B cell (primary cell): ENCODE results near the gene CEMIP2. TPM values are rescaled to one million over a fixed set of nuclear protein-coding genes. Genes with fewer than 3 reads are reported as not detected.
A peak's percentile ranks its signal among the peaks of the same experiment; 100 is the strongest.

ENCODE experiments used
- ATAC-seq: fragments of 200-7000 bp; cut with Tn5 transposase; one replicate; pipeline ENCODE4 v1.10.0; 2021; ENCODE audit warnings: low read depth, mild to moderate bottlenecking, moderate number of reproducible peaks, moderate library complexity
- CTCF ChIA-PET: fragments of 350-600 bp; sonication (Branson Sonifier 250); formaldehyde crosslinking; loops from one replicate; lab custom pipeline; 2021; ENCODE audit warnings: antibody characterized with exemption, inconsistent platforms; lab: Charles Lee
- POLR2A ChIA-PET: fragments of 350-600 bp; sonication (Branson Sonifier 250); formaldehyde crosslinking; loops from one replicate; lab custom pipeline; 2021; ENCODE audit warnings: antibody characterized with exemption; lab: Charles Lee
- DNase-seq: peaks from one replicate; pipeline ENCODE4 v3.0.0; 2013
- H2AFZ ChIP-seq: 2 replicates; pipeline ENCODE4 v1.6.1; 2012; ENCODE audit warnings: mild to moderate bottlenecking, low read depth, low read length; ENCODE audit not compliant: insufficient read depth, poor library complexity, severe bottlenecking
- H3K27ac ChIP-seq, 2 donors: 1 replicate in 1 of 2; 2 replicates in 1 of 2; pipeline ENCODE4 v1.5.1; 2012 to 2013; ENCODE audit warnings: low read length in 2 of 2, mild to moderate bottlenecking in 2 of 2, moderate library complexity in 1 of 2
- H3K27me3 ChIP-seq, 4 experiments: fragments of 200-600 bp in 1 of 4; sonication (generic) in 1 of 4; replicated peaks in 1 of 4; 1 replicate in 2 of 4; 2 replicates in 2 of 4; pipeline versions ENCODE4 v1.6.1 to v1.7.0; 2013 to 2016; ENCODE audit warnings: low read length in 3 of 4, mild to moderate bottlenecking in 2 of 4, mixed read lengths in 1 of 4, moderate library complexity in 1 of 4; ENCODE audit not compliant: insufficient read depth in 4 of 4, control insufficient read depth in 3 of 4; ENCODE audit errors: control extremely low read depth in 1 of 4
- H3K36me3 ChIP-seq, 2 experiments: replicated peaks in 1 of 2; 1 replicate in 1 of 2; 2 replicates in 1 of 2; pipeline versions ENCODE4 v1.6.1 to v1.7.1; 2013; ENCODE audit warnings: low read length in 1 of 2; ENCODE audit not compliant: insufficient read depth in 2 of 2, control insufficient read depth in 1 of 2; ENCODE audit errors: control extremely low read depth in 1 of 2, extremely low read depth in 1 of 2
- H3K4me1 ChIP-seq, 2 donors: fragments of 200-600 bp in 1 of 2; sonication (generic) in 1 of 2; 1 replicate in 1 of 2; 2 replicates in 1 of 2; pipeline versions ENCODE4 v1.5.1 to v1.6.1; 2013 to 2017; ENCODE audit warnings: low read length in 2 of 2; ENCODE audit not compliant: control insufficient read depth in 2 of 2, insufficient read depth in 2 of 2
- H3K4me2 ChIP-seq: replicated peaks from 2 replicates; pipeline ENCODE3; 2012; ENCODE audit warnings: mild to moderate bottlenecking, low read depth, low read length; ENCODE audit not compliant: poor library complexity, severe bottlenecking
- H3K4me3 ChIP-seq, 5 experiments: fragments of 200-600 bp in 1 of 5; sonication (generic) in 1 of 5; 1 replicate in 3 of 5; 2 replicates in 2 of 5; pipeline versions ENCODE4 v1.5.1 to v1.7.0; 2011 to 2016; ENCODE audit warnings: low read length in 4 of 5, mild to moderate bottlenecking in 4 of 5, low read depth in 2 of 5, control low read depth in 1 of 5, moderate library complexity in 1 of 5; ENCODE audit not compliant: insufficient read depth in 1 of 5; ENCODE audit errors: control extremely low read depth in 1 of 5, extremely low read depth in 1 of 5
- H3K79me2 ChIP-seq: fragments of 200-600 bp; sonication (generic); one replicate; pipeline ENCODE4 v1.6.0; 2016; ENCODE audit warnings: low read length; ENCODE audit not compliant: control insufficient read depth, insufficient read depth
- H3K9ac ChIP-seq: fragments of 200-600 bp; sonication (generic); 2 replicates; pipeline ENCODE4 v1.6.1; 2017; ENCODE audit warnings: mild to moderate bottlenecking, low read length, moderate library complexity
- H3K9me3 ChIP-seq, 3 donors: one replicate each; pipeline versions ENCODE4 v1.6.1 to v1.7.1; 2013; ENCODE audit warnings: low read length in 2 of 3; ENCODE audit not compliant: control insufficient read depth in 2 of 3, insufficient read depth in 1 of 3; ENCODE audit errors: control extremely low read depth in 1 of 3
- H4K20me1 ChIP-seq: 2 replicates; pipeline ENCODE4 v1.6.0; 2012; ENCODE audit warnings: mild to moderate bottlenecking, low read length; ENCODE audit not compliant: insufficient read depth, control insufficient read depth, poor library complexity, severe bottlenecking
- H3K27ac Mint-ChIP-seq: one replicate; pipeline ENCODE4 v1.8.0; 2021; ENCODE audit warnings: mixed read lengths
- H3K27me3 Mint-ChIP-seq: one replicate; pipeline ENCODE4 v1.8.0; 2021; ENCODE audit warnings: mixed read lengths
- H3K4me1 Mint-ChIP-seq: one replicate; pipeline ENCODE4 v1.8.0; 2021; ENCODE audit warnings: mixed read lengths
- H3K4me3 Mint-ChIP-seq: one replicate; pipeline ENCODE4 v1.8.0; 2021; ENCODE audit warnings: mixed read lengths
- H3K9me3 Mint-ChIP-seq: one replicate; pipeline ENCODE4 v1.8.0; 2022; ENCODE audit warnings: mixed read lengths; ENCODE audit not compliant: insufficient read depth
- EZH2 ChIP-seq: IDR thresholded peaks from 2 replicates; pipeline ENCODE4 v1.6.1; 2012; ENCODE audit warnings: borderline replicate concordance, low read depth, mild to moderate bottlenecking, moderate library complexity, low read length; ENCODE audit not compliant: insufficient read depth, poor library complexity, severe bottlenecking
- WGBS: methylation state at CpG from one replicate; pipeline ENCODE4 v1.1.5; 2013; ENCODE audit warnings: missing lambda C conversion rate; ENCODE audit not compliant: insufficient coverage; 5-methylcytosine and 5-hydroxymethylcytosine counted together
- intact Hi-C: fragments of 100-400 bp; cut with micrococcal nuclease; formaldehyde crosslinking; loops from one replicate; pipeline ENCODE4 v1.10.0; 2022
- polyA plus RNA-seq: library from polyadenylated mRNA; depleted of rRNA; stranded (reverse); fragments of >200 nt; gene quantifications from 2 replicates; pipeline ENCODE4 v1.2.3, GENCODE V29; 2012
- total RNA-seq, 2 donors: library from RNA; stranded (reverse); fragments of 120-200 nt in 1 of 2; gene quantifications; 1 replicate in 1 of 2; 2 replicates in 1 of 2; pipeline versions ENCODE4 v1.2.3 to v1.2.4, GENCODE V29; 2013 to 2022
- TF ChIP-seq, protein P1 (sequence below): fragments of 200-600 bp; IDR thresholded peaks from one replicate; pipeline ENCODE4 v1.8.0; 2022; ENCODE audit warnings: antibody characterized with exemption, mild to moderate bottlenecking

Gene CEMIP2
- total and polyA plus RNA-seq, 2 donors (not counting 1 experiment from before 2014, with no cell fraction given) = 35.4 to 90.6 TPM

DNA sequence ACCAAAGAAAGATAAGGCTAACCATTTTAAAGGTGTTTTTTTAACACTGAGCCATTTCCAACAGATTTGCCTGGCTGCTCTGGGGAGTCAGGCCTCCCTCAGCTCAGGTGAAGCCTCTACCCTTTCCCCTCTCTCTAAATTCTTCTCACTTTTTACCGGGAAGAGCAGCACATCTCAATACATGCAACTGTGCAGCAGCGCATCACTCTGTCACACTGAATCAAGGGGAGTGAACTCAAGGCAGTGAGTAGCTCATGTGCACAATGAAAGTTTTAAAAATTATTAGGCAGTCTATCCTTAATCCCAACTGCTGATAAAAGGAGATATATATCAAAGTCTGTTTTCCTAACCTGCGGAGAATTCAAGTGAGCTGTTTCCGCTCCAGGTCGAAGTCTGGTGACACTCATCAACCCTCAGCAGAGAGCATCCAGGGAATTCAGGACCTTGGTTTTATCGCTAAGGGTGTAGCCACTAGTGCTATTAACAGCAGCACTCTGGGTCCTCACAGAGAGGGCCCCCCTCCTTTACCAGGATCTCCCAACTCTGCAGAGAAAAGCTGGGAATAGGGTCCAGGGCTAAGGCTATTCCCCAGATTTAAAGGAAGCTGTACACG lies 1.0 kb downstream of the CEMIP2 start:
- Histone ChIP-seq H3K79me2 (peaks cover 82% of the 10 kb centered on the region), H3K36me3 (no peaks in the 10 kb centered on the region), H3K9me3 (no peaks in the 10 kb centered on the region), H2AFZ (no peak overlapping the region), H3K9ac (peak overlapping the region; percentile 76), H3K27me3 (no peaks in the 10 kb centered on the region), H3K4me2 (peak overlapping the region; percentile 72), H3K27ac (peak overlapping the region; percentile 87 to 89), H3K4me3 (peak overlapping the region; percentile 73 to 94 (median 90)), H3K4me1 (peaks cover 56 to 57% of the 10 kb centered on the region in 2 donors), H4K20me1 (peaks cover 45% of the 10 kb centered on the region)
- peak; percentile 15 for DNase-seq
- no peaks in the 10 kb centered on the region for H3K9me3 Mint-ChIP-seq
- H3K4me1 Mint-ChIP-seq = peaks cover 56% of the 10 kb centered on the region
- intact Hi-C loops = loop anchor here (5.0 kb wide), 3 partner anchors 35 to 480 kb away; no protein-coding TSS in a partner anchor
- peak overlapping the region; percentile 92 for H3K27ac Mint-ChIP-seq
- ChIA-PET POLR2A (interaction anchor here (1.0 to 1.6 kb wide), 3 partner anchors 16 to 598 kb away, joined by 3 to 4 read pairs (median 3); partner anchors contain the start of genes ABHD17B, C9orf85 and ZFAND5), CTCF (interaction anchor here (0.6 to 5.2 kb wide), 10 partner anchors 16 to 257 kb away, joined by 3 to 37 read pairs (median 9); partner anchors contain the start of genes ABHD17B and C9orf85)
- peak overlapping the region; percentile 92 for H3K4me3 Mint-ChIP-seq
- no peaks in the 10 kb centered on the region for H3K27me3 Mint-ChIP-seq
- ATAC-seq = no peak
- no peak for TF ChIP-seq EZH2
- TF ChIP-seq, protein P1, sequence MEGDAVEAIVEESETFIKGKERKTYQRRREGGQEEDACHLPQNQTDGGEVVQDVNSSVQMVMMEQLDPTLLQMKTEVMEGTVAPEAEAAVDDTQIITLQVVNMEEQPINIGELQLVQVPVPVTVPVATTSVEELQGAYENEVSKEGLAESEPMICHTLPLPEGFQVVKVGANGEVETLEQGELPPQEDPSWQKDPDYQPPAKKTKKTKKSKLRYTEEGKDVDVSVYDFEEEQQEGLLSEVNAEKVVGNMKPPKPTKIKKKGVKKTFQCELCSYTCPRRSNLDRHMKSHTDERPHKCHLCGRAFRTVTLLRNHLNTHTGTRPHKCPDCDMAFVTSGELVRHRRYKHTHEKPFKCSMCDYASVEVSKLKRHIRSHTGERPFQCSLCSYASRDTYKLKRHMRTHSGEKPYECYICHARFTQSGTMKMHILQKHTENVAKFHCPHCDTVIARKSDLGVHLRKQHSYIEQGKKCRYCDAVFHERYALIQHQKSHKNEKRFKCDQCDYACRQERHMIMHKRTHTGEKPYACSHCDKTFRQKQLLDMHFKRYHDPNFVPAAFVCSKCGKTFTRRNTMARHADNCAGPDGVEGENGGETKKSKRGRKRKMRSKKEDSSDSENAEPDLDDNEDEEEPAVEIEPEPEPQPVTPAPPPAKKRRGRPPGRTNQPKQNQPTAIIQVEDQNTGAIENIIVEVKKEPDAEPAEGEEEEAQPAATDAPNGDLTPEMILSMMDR = no peak
- WGBS = 13% methylated on average over 5 of the region's 7 CpGs

DNA sequence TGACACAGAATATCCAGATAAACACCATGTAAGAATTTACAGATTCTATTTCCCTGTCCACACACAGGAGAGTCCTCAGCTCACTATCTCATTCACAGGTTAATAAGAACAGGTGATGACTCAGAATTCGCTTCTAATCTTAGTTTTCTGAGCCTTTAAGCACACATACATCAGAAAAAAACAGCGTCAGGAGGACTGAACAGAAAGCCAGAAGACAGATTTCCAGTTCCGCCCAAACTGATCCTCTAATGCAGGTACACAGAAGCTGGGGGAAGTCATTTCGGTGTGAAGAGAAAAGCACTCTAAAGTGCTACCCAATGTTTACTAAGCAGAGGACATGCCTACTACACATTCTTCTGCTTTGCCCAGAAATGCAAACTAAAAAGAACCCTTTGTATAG lies 1.6 kb downstream of the CEMIP2 start:
- 45% methylated on average over 3 of the region's 4 CpGs for whole genome bisulfite sequencing
- ChIA-PET CTCF (interaction anchor here (0.6 to 5.2 kb wide), 9 partner anchors 16 to 258 kb away, joined by 3 to 37 read pairs (median 6); partner anchors contain the start of genes ABHD17B and C9orf85), POLR2A (interaction anchor here (1.6 kb wide), 1 partner anchor 145 kb away, joined by 4 read pairs; the partner anchor contains the start of genes ABHD17B and C9orf85)
- Histone ChIP-seq H3K27me3 (no peaks in the 10 kb centered on the region), H3K36me3 (peaks cover 0 to 2% of the 10 kb centered on the region in 2 experiments), H2AFZ (no peak overlapping the region), H3K4me3 (peak overlapping the region; percentile 73 to 94 (median 90)), H3K9ac (peak overlapping the region; percentile 76), H3K4me2 (peak overlapping the region; percentile 72), H3K4me1 (peaks cover 62 to 63% of the 10 kb centered on the region in 2 donors), H3K9me3 (no peaks in the 10 kb centered on the region), H4K20me1 (peaks cover 51% of the 10 kb centered on the region), H3K27ac (peak overlapping the region; percentile 7 to 89), H3K79me2 (peaks cover 82% of the 10 kb centered on the region)
- DNase-seq (peak; percentile 35), ATAC-seq (no peak)
- intact Hi-C loops = loop anchor here (5.0 kb wide), 3 partner anchors 34 to 479 kb away; no protein-coding TSS in a partner anchor
- TF ChIP-seq EZH2 = no peak
- TF ChIP-seq, protein P1 = no peak
- Mint-ChIP-seq H3K4me1 (peaks cover 61% of the 10 kb centered on the region), H3K27ac (peak overlapping the region; percentile 92), H3K4me3 (peak overlapping the region; percentile 92), H3K9me3 (no peaks in the 10 kb centered on the region), H3K27me3 (no peaks in the 10 kb centered on the region)
